Esophagus squamous epithelium (tissue), 4 donors: ENCODE results near the gene TCTN2.

Source experiments
- POLR2A ChIP-seq, 4 donors: fragments of 450-650 bp; IDR thresholded peaks; one replicate each; pipeline ENCODE4 v1.6.1; 2017; ENCODE audit warnings: antibody characterized with exemption in 4 of 4, mild to moderate bottlenecking in 4 of 4, moderate library complexity in 3 of 4
- TF ChIP-seq, protein P1 (sequence below), 6 experiments: fragments of 450-650 bp in 4 of 6; fragments of 200-600 bp in 2 of 6; sonication (generic) in 2 of 6; IDR thresholded peaks; one replicate each; pipeline ENCODE4 v1.5.1; 2016 to 2019; ENCODE audit warnings: antibody characterized with exemption in 6 of 6, mild to moderate bottlenecking in 4 of 6, moderate library complexity in 4 of 6

GRCh38 chr12:123712780-123713319, 41.9 kb downstream of the TCTN2 start:
- TF ChIP-seq, protein P1, sequence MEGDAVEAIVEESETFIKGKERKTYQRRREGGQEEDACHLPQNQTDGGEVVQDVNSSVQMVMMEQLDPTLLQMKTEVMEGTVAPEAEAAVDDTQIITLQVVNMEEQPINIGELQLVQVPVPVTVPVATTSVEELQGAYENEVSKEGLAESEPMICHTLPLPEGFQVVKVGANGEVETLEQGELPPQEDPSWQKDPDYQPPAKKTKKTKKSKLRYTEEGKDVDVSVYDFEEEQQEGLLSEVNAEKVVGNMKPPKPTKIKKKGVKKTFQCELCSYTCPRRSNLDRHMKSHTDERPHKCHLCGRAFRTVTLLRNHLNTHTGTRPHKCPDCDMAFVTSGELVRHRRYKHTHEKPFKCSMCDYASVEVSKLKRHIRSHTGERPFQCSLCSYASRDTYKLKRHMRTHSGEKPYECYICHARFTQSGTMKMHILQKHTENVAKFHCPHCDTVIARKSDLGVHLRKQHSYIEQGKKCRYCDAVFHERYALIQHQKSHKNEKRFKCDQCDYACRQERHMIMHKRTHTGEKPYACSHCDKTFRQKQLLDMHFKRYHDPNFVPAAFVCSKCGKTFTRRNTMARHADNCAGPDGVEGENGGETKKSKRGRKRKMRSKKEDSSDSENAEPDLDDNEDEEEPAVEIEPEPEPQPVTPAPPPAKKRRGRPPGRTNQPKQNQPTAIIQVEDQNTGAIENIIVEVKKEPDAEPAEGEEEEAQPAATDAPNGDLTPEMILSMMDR (IDR thresholded peaks at IDR 0.05): no peak
- no peak for TF ChIP-seq POLR2A (IDR thresholded peaks at IDR 0.05)
